ENCODE data around the gene ADAMTS5.

ADAMTS5 gene

DNA sequence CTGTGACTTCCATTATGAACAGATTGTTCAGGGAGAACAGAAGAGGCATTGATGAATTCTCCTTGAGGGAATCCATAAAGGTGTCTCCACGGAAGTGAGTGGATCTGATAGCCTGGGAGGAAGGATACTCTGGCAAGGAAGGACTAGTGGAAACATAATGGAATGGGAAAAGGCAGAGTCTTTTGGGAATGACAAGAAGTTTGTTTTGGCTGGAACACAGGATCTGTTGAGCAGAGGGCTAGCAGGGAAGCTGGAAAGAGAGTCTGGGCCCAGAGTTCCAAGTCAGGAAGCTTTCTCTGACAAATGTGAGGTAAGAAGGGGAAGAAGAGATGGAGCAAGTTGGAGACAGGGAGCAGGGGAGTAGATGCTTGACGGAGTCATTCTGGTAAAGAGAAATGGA, 8.1 kb downstream of the ADAMTS5 start:
- TF ChIP-seq CTCF (IDR thresholded peaks at IDR 0.05): no peak
- no peak for TF ChIP-seq ZFX (IDR thresholded peaks at IDR 0.05; ENCODE audit: borderline replicate concordance)
- H3K27ac ChIP-seq: no peak overlapping the region

GRCh38 chr21:26956813-26957212, 10.1 kb downstream of the ADAMTS5 start:
- H3K27ac ChIP-seq: no peak overlapping the region
- TF ChIP-seq CTCF (IDR thresholded peaks at IDR 0.05): no peak
- no peak for TF ChIP-seq ZFX (IDR thresholded peaks at IDR 0.05; ENCODE audit: borderline replicate concordance)

DNA sequence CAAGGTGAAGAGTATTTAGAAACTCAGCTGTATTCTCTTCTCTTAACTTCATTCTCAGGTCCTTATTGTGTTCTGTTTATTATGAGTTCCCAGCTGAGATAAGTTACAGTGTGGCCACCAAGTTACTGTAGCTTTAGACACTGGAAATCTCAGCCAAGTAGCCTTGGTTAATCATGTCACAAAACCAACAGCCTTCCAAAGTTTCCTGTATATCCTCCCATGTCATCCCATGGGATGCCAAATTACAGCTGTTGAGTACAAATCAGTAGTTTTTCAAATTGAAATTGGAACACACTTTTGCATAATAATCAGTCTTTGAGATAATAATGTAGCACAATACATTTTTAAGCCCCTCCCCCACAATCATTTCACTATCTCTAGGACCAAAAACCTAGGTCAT, 10.7 kb downstream of the ADAMTS5 start:
- H3K27ac ChIP-seq: no peak overlapping the region
- TF ChIP-seq CTCF (IDR thresholded peaks at IDR 0.05) (no peak), ZFX (IDR thresholded peaks at IDR 0.05; ENCODE audit: borderline replicate concordance) (no peak)

- TF ChIP-seq ZFX (IDR thresholded peaks at IDR 0.05; ENCODE audit: borderline replicate concordance): no peak
- no peak for TF ChIP-seq CTCF (IDR thresholded peaks at IDR 0.05)
- no peak overlapping the region for H3K27ac ChIP-seq
Measured at GRCh38 chr21:26954662-26955121, 12.2 kb downstream of the ADAMTS5 start.

DNA sequence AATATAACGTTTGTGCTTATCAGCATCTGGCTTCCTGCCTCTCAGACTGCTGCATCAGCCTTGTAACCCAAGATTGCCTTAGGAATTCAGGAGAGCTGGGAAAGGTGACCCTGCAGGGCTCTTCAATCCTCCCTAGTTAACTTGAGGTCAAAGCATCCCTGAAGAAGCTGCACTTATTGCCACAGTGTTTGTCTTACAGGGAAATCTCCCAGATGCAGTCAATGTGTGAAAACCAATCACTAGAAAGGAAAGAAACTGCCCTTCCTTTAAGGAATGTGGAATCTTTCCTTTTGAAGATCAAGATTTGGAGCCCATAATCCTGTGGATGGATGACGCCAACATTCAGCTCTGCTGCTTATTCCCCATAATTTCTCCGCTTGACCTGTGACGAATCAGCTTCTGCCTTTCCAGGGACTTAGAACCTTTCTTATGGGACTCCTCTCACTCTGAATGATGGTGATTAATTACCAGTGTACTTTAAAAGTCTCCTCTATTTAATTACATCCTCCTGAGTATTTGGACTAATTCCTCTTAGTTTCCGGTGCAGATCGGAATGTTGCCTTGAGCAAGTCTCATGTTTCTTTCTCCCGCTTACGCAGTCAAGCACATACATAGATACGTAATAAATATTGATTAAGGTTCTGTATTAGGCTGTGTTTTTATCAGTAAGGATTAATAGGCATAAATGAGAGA, 14.4 kb downstream of the ADAMTS5 start:
- no peak for TF ChIP-seq ZFX (IDR thresholded peaks at IDR 0.05; ENCODE audit: borderline replicate concordance)
- TF ChIP-seq CTCF (IDR thresholded peaks at IDR 0.05): no peak
- no peak overlapping the region for H3K27ac ChIP-seq

GRCh38 chr21:26949830-26950229, 17.1 kb downstream of the ADAMTS5 start:
- H3K27ac ChIP-seq: no peak overlapping the region
- no peak for TF ChIP-seq CTCF (IDR thresholded peaks at IDR 0.05)
- no peak for TF ChIP-seq ZFX (IDR thresholded peaks at IDR 0.05; ENCODE audit: borderline replicate concordance)

DNA sequence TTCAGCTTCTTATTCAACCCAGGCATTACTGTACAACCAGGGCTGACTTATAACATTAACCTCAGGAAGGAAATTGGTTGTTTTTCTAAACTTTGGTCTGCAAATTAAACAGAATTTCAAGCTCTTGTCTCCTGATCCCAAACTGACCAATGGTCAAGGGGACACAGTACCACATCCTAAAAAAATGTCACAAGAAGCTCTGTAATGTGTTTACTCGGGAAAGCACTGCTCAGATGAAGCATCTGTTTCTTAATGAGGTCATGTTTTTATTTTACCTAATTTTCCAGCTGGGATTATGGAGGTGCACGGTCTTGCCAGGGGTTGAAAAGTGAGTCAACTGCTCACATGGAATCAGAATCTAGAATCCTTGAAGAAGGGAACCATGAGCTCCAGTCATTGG, 18.7 kb downstream of the ADAMTS5 start:
- H3K27ac ChIP-seq: no peak overlapping the region
- TF ChIP-seq ZFX (IDR thresholded peaks at IDR 0.05; ENCODE audit: borderline replicate concordance) (no peak), CTCF (IDR thresholded peaks at IDR 0.05) (no peak)
